GM21360 (cell line): ENCODE data around the gene SPATS2L.

Source experiments
- ATAC-seq: cut with Tn5 transposase; IDR thresholded peaks from one replicate; pipeline ENCODE4 v1.9.1; 2021; ENCODE audit warnings: mild to moderate bottlenecking, moderate library complexity; ENCODE audit not compliant: unreplicated experiment

Gene SPATS2L

GRCh38 chr2:200296118-200296517 lies 10.4 kb upstream of the SPATS2L start:
- no peak for ATAC-seq

DNA sequence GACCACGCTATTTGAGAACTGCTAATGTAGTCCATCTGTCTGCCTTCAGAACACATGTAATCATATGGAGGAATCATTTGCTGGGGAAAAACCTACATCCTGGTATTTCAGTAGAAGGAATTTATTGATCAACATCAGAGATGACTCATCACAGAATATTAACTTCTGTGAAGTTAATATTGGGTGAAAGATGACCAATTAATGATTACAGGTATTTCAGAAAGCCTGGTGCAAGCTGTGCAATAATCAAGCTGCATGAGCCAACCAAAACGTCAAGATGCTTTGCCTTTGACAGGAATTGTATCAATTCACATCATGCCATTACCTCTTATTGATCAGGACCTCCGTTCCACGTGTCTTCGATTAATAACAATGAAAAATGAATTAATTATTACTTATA lies 9.4 kb upstream of the SPATS2L start:
- no peak for ATAC-seq

DNA sequence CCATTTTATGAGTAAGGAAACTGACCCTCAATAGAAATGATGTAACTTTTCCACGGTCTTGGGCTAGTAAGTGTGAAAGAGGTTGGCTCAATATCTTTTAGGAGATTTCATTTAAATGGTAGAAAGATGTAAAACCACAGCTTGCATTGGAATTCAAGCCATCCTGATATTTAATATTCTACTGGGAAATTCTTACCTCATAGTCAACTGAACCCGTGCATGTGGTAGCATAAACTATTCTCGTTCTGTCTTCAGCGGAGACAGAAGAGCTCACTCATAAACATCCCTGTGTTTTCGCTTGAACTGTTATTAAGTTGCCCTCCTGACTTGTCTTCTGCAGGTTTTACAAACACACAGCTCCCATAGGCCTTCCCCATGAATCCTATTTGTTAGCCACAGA lies 8.5 kb upstream of the SPATS2L start:
- ATAC-seq = no peak

DNA sequence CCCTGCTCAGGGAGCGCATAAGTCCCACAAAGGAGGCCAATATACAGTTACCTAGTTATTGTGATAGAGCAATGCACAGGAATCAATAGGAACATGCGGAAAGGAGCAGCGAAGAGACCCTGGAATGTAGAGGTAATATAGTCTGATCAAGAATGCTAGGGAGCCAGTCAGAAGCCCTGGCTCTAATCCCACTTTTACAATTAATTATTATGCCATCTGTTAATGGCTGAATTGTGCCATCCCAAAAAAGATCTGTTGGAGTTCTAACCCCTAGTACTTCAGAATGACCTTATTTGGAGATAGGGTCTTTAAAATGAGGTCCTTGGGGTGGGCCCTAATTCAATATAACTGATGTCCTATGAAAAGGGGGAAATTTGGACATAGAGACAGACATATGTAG lies 7.7 kb upstream of the SPATS2L start:
- ATAC-seq = no peak

- no peak for ATAC-seq
Measured at GRCh38 chr2:200300065-200300464, 6.4 kb upstream of the SPATS2L start.

DNA sequence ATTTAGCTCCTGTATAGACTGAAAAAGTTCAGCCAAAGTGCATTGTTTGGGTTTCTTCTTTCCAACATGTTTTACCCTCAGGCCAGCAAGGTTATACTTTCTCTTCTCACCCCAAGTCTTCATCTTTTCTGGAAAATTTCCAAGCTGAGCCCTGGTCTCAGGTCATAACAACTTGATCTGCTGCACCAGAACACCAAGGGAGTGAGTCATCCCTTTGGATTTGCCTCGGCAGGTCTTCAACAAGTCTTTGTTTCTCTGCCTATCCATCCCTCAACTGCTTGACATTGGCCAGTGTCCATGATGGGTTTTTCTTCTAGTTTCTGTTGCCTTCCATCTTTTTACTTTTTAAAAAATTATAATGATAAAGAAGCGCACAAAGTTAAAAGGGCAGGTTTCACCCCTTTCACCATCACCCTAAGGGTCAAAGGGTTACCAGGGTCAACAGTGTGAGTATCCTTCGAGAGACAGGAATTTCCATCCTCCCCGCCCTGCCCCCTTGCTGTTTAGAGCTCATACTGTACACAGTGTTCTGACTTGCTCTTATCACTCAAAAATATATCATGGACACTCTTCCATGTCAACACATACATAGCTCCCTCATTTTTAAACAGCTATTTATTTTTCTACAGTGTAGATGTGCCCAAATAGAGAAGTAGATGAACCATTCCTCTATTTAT lies 5.7 kb upstream of the SPATS2L start:
- ATAC-seq = no peak

DNA sequence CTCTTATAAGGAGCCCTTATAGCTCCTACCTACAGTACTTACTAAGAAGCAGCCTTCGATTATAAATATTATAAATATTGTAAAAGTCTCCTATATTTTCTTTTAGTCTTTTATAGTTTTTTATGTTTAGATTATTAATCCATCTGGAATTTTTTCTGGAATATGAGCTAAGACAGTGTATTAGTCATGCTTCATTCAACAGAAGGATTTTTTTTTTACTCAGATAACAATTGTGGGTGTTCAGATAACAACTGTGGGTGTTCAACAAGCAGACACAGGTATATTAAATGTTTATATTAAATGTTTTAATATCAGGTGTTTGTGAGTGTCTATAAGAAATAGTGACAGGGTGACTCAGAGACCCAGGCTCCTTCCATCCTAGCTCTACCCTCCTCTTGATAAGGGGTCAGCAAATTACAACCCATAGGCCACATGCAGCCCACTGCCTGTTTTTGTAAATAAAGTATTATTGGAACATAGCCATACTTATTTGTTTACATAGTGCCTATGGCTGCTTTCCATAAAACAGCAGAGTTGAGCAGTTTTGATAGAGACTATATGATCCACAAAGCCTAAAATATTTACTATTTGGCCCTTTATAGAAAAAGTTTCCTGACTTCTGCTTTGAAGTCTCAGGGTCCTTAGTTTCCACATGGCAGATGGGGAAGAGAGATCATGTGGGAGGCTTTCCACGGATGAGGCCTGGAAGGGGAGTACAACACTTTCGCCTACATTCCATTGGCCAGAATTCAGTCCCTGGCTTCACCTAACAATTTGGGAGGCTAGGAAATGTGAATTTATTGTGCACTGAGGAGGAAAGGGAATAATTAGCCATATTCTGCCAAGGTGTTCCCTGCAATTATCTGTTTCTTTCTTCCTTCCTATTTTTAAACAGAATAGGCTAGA lies 4.3 kb upstream of the SPATS2L start:
- ATAC-seq = no peak

DNA sequence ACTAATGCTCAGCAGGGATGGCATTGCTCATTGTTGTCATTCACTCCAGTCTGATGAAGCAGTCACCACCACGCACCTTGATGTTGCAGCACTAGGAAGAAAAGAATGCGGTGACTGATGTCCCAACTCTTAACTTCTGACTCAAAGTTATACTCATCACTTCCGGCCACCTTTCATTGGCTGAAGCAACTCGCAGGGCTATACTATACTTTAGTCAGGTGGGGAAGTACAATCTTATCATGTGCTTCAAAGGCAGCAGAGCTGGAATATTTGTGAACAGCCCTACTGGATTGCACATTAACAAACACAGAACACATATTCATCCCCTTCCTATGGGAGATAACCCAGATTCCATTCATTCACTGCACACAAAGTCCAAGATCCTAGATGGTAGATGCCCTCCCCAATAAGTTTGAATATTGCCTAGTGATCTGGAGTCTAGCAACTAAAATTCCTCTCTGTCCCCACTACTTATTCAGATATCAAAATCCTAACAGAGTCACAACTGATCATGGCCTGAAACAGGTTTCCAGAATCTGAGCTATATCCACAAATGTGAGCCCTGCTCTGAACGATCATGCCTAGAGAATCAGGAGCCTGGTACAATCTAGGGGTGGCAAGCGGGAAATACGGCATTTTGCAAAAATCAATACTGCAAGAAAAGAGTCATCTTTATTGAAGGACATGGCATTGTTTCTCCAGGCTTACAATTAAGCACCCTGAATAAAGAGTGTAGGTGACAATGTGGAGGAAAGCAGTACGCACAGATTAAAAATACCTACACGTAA lies 3.4 kb upstream of the SPATS2L start:
- ATAC-seq = no peak

- no peak for ATAC-seq
Measured at GRCh38 chr2:200305797-200306195, 697 bp upstream of the SPATS2L start.

GRCh38 chr2:200306931-200307723 lies 634 bp downstream of the SPATS2L start:
- ATAC-seq = peak; percentile 44

- ATAC-seq = no peak
Measured at GRCh38 chr2:200307724-200308545, 1.4 kb downstream of the SPATS2L start.

DNA sequence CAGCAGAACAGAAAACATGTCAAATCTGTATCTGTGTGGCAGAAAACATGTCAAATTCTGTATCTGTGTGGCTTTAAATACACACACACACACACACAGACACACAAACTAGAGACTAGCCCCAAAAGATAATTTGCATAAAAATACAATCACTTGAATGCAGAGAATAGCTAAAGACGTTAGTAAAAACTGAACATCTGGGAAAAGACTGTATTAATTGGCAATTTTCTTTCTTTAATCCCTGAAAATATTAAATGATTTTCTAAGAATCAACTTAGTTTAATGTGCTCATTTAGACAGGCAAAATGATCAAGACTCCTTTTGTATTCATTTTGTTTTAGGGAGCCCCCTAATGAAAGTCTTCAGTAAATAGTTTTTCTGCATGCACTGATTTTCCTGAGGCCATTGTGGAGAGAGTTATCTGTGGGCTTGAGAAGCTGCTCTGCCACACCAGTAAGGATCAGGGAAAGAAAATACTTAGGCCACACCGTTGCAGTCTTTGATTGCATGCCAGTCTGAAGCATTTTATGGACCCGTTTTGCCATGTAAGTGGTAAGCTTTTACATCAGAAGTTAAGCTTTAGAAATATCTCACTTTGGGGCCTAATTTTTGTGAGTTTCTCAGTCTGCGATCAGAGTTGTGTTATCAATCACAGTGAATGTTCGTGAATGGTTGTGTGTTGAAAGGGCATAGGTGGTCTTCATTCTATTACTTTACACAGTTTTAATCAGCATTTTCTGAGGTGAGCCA lies 2.2 kb downstream of the SPATS2L start:
- no peak for ATAC-seq

DNA sequence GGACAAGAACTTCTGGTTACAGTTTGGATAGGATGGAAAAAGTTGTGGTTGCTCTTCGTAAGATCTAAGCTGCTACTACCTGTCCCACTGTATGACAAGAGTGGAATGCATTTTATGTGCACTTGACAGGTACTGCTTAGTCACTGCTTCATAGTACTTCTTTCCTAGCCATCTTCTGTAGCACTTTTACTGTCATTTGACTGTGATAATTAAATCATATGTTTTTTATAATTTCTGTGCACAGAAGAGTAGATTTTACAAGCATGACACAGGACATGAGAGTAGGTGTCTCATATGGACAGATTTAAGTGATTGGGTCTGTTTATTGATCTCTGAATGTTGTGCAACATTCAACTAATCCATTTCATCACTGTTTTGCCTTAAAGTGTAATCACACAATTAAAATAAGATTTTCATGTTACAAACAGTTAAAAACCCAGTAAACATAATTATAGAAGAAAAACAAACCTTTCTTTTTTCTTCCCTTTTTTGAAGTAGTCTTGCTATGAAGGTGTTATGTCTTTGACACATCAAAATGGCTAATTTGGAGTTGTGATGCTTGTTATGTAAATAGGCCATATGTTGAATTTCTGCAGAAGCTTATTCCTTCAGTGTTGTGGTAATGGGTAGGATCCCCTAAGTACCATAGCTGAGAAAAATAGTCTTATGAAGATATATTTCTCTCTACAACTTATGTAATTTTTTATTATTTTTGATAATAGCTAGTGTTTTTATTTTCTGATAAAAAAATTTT lies 3.0 kb downstream of the SPATS2L start:
- ATAC-seq = no peak

DNA sequence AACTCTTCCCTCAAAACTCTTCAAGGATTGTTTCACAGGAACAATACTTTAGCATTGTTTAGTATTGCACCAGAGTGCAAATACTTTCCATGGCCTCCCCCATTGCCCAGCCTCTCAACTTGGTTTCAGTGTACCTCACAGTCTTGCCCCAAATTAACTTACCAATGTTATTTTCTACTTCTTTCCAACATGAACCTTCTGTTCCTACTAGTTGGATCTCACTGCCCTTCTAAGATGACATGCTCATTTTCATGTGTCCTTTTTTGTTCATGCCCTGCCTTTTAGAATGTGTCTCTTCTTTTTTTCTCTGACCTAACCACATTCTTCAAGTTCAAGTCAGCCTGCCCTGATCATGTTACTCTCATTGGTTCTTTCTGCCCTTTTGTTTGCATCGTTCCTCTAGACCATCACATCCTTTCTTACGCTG lies 4.1 kb downstream of the SPATS2L start:
- ATAC-seq = no peak

DNA sequence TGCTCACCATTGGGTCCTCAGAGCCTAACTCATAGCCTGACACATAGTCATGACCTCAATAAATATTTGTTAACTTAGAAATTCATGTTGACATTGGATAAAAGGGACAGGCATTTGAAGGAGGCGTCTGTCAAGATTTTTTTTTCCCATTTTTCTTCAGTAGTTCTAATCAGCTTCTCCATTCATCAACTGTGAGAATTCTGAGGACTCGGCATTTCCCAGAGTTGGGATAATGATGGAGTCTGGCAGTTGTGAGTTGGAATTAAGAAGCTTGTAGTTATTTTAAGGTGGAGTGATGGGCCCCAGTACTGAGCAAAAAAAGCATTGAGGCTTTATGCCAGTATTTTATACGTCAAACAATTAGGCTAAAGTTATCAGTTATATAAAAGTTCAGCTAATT lies 4.6 kb downstream of the SPATS2L start:
- ATAC-seq = no peak

- no peak for ATAC-seq
Measured at GRCh38 chr2:200314976-200315567, 8.6 kb downstream of the SPATS2L start.

- no peak for ATAC-seq
Measured at GRCh38 chr2:200317975-200318374, 11.5 kb downstream of the SPATS2L start.

DNA sequence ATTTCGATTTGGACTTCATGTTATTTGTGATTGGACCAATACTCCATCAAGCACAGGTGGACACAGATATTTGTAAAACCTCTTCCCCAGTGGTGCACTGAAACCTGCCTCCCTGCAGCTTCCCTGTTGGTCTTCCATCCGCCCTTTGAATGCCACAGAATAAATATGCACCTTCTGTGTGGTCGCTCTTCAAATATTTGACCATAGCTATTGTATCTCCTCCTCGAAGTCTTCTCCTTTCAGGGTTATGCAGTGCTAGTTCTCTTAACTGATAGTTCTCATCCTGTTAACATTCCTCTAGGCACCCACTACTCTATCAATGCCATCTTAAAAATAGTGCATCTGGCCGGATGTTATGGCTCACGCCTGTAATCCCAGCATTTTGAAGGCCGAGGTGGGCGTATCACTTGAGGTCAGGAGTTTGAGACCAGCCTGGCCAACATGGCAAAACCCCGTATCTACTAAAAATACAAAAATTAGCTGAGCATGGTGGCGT lies 12.5 kb downstream of the SPATS2L start:
- ATAC-seq = no peak
